Esophagus muscularis mucosa (tissue), 4 donors: Measurements from ENCODE around the gene DCHS2.

Source experiments
- CTCF ChIP-seq, 3 experiments: fragments of 200-600 bp in 2 of 3; fragments of 450-650 bp in 1 of 3; sonication (generic) in 2 of 3; IDR thresholded peaks; one replicate each; pipeline ENCODE4 v1.5.1; 2017 to 2019; ENCODE audit warnings: antibody characterized with exemption in 3 of 3, mild to moderate bottlenecking in 2 of 3, moderate library complexity in 1 of 3
- EP300 ChIP-seq: sonication (generic); formaldehyde crosslinking; IDR thresholded peaks from one replicate; pipeline ENCODE4 v1.6.1; 2017; ENCODE audit warnings: antibody characterized with exemption
- POLR2A ChIP-seq: fragments of 450-650 bp; IDR thresholded peaks from one replicate; pipeline ENCODE4 v1.6.1; 2017; ENCODE audit warnings: antibody characterized with exemption, moderate library complexity, mild to moderate bottlenecking, low read depth

GRCh38 chr4:154335588-154335987, 156.0 kb downstream of the DCHS2 start:
- TF ChIP-seq EP300 = no peak
- TF ChIP-seq CTCF (IDR thresholded peaks at IDR 0.05) = no peak
- TF ChIP-seq POLR2A = no peak
